Activated naive CD4-positive, alpha-beta T cell treated with anti-CD3 and anti-CD28 coated beads, Interleukin-2, amount 50 U/mL, for 16 hours (primary cell): ENCODE data around the gene AQR.
"Not testable (repeated sequence)": the region's sequence is repeated elsewhere in the genome, so short reads cannot be mapped to it uniquely, and the experiment has no call there.

Experiments
- DNase-seq: peaks from one replicate; pipeline ENCODE4 v3.0.0-alpha.2; 2020

Gene AQR

DNA sequence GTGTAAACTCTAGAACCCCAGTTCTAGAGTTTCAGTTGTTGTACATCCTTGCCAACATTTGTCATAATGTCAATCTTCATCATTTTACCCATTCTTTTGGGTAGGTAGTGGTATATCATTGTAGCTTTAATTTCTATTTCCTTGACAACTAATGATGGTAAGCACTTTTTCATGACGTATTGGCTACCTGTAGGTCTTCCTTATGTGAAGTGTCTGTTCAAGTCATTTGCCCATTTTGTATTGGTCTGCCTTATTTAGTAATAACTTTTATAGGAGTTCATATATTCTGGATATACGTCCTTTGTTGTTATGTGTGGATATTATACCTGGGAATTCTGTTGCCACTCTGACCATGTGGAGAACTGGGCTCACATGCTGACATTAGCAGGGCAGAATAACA is 100.4 kb downstream of the AQR start:
- DNase-seq = no peak

DNA sequence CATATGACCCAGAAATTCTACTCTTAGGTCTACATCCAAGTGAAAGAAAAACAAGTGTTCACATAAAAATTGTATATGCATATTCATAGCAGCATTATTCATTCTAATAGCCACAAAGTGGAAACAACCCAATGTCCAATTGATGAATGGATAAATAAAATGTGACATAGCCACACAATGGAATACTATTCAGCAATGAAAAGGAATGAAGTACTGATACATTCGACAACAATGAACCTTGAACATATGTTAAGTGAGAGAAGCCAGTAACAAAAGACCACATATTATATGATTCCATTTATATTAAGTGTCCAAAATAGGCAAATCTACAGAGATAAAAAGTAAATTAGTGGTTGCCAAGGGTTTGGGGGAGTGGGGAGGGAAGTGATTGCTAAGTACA is 104.0 kb downstream of the AQR start:
- no peak for DNase-seq

DNA sequence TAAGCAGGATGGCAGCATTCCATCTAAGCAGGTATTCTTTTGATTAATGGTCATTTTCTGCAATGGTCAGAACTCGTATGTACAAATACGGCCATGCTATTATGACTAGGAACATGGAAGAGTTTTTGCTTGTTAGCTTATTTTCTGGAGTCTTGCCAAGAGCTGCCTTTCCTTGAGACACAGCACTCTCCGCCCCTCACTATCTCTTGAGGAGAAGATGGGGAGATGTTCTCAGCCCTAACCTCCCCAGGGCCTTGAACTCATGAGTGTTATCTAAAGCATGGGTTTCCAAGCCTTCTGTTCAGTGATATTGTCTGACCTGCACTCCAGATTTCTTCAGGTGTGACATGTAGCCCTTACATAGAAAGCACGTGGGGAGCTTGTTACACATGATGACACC is 108.3 kb downstream of the AQR start:
- DNase-seq = no peak

DNA sequence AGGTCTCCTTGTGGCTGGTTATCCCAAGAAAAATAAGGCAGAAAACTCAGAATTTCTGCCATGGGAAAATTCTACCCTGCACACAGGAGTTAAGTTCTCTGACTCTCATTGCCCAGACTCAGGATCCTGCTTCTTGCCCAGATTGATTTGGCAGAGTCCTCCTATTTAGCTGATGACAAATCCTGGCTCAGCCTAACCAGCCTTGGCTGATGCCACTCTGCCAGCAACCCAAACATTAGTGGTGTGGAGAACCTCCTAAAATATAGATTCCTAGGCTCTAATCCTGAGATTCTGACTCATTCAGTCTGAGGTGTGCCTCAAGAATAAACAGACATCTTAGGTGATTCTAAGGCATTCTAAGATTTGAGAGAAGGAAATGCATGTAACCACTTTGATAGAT is 113.6 kb downstream of the AQR start:
- no peak for DNase-seq

DNA sequence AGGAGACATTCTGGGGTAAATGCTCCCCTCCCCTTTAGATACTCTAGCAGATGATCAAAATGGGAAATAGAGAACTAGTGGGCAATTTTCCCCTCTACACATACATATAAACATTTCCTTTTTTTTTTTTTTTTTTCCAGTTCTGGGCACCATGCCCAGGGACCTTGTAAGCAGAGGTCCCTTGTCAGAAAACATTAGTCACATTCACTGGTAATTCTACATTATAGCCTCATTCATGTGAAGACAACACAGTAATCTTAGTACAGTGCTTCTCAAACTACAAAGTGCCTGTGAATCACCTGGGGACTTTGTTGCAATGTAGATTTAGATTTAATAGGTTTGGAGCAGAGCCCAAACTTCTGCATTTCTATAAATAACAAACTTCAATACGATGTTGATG is 114.1 kb downstream of the AQR start:
- no peak for DNase-seq

DNA sequence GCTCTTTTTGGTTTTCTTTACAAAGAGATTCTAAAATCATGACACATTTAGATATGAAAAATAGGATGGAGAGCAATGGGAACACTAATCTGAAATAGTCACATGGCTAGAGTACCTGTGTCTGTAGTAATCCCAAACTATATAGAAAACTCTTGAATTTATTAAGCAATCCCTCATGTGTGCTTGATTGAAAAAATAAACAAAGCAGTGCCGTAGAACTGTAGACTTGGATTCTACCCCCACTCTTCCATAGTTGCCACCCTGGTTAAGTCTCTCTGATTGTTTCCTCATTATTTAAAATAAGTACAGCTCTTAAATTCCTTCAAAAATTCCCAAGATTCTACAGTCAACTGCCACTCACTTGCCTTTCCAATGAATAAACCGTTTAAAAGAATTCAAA is 115.3 kb downstream of the AQR start:
- no peak for DNase-seq

DNA sequence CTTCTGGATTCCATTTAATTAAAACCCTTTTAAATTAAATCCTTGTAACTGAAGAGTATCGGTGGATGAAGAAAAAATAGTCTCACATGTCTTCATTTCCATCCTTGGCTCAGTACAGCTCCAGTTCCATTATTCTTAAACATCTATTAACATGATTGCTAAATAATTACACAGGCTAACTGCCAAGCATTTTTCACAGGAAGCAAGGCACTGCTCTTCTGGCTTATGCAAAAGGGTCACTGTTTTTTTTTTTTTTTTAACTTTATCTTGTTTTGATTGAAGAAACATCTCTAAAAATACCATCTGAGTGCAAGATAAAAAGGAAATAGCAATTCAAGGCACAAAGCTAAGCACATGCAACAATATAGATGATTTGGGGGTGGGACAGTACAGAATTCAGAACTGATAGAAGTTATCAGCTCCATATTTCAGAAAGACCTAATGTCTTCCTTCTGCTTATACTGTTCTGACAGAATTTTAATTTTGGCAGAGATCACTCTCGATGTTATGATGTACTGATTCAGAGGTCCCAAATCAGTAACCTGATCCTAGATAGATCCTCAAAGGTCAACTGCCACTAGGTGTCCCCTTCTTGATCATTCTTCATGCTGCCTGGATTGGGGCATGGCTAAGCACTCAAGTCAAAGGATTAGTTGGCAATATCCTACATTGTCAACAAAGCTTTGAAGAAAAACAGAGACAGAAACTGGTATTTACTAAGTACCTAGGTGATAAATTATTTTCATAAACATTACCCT is 116.4 kb downstream of the AQR start:
- no peak for DNase-seq

DNA sequence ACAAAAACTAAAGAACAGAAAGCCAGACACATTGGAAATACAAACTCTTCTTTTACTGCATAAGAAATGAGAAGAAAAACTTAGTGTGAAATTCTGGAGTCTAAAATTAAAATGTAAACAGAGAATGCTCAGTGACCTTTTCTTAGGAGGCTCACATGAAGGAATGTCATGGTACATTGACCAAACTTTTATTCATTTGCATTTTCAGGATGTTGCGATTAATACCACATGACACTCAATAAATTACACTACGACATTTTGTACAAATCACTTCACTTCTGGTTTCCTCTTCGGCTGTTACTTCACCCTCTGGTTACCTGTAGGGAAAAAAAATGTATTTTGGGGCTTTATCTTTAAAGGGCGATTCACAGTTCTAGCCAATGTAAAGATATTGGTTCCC is 117.8 kb downstream of the AQR start:
- DNase-seq = no peak

DNA sequence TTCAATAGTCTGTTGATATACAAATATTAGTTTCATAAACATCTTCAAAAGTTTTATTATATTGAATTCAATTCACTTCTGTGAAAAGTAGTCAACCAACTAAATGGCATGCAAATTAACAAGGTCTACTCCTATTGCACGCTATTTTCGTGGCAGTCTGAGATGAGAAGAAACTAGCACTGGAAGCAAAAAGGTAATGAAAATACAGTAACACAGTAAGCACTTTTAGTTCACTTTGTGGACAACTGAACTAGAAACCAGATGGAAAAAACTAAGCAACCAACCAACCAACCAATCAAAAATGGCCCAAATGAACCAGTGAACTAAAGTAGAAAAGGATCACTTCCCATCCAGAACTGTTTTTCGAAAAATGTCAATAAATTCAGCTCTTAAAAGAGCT is 118.5 kb downstream of the AQR start:
- no peak for DNase-seq

DNA sequence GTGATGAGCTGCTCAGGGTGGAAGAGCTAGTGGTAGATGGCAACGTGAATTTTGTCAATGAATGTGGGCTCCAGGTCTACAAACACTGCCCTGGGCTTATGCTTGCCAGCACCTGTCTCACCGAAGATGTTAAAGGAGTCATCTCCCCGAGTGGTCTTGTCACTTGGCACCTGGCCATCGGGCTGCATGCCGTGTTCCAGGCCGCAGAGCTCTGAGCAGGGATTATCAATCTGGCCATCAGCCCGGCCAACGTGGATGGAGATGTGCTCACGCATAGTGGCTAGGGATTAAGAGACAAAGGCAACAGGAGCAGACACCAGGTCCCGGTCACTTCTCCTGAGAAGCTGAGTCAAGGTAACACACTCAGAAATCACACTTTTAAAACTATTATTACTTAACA is 119.4 kb downstream of the AQR start:
- DNase-seq = no peak

DNA sequence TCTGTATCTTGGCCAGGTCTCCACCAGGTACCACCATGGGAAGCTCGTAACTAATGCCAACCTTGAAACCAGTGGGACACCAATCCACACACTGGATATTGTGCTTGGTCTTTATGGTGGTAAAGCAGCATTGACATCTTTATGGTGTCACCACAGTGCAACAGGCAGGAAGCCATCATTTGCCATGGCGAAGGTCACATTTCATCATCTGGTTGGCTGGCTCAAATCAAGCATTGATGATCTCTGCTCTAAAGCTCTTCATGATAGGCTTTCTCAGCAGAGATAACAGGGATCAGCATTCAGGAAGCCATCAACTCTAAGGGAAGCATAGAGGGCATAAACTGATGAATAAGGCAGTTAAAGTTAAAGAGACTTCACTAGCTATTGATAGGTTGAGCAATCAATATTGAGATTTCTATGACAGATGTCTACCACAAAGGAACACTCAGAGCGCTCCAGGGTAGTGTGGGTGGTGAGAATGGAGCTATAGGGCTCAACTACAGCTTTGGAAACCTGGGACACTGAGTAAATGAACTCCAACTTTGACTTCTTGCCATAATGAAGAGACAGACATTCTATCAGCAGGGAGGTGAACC is 120.1 kb downstream of the AQR start:
- no peak for DNase-seq

DNA sequence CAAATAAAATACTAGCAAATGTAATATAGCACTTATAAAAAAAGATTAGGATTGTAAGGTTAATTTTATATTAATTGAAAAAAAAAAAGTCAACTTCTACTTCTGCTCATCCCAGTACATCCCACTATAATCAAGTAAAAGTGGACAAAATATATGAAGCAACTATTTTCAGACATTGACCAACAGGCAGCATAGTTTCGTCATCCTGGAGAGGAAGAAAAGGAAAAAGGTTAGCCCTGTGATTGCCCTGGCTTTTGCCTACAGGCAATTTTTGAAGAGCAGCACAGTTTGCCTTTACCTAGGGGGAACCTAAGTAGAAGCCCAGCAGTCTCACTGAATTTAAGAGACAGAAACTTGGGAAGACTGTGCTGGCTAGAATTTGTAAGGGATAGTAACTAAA is 121.9 kb downstream of the AQR start:
- no peak for DNase-seq

DNA sequence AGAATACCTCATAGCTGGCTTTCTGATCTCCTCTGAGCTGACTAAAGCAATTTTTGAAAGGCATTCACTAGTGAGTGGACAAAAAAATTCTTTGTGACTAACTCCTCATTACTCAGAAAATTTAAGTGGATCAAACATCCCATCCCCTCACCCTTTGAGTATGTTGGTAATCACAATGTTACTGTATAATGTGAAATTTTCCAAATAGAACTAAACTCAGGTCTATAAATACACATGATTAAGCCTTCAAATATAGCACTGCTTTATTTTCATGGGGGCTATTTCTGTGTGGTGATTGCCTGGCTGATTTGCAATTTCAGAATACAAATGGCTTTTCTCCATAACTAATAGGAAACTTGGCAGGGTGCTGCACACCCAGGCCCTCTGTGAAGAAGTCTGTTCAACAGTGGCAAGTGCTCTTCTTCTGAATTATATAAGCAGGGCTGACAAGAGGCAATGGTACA is 128.2 kb downstream of the AQR start:
- DNase-seq = no peak

DNA sequence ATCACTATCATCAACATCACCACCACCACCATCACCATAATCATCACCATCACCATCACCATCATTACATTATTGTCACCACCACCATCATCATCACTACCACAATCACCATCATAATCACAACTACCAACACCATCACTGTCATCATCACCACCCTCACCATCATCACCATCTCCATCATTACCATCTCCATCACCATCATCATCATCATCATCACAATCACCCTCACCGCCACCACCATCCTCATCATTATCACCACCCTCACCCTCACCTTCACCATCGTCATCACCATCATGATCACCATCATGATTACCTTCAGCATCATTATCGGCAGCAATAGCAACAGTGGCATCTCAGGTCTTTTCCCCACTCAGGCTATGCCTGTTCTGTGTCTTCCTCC is 131.3 kb downstream of the AQR start:
- no peak for DNase-seq

DNA sequence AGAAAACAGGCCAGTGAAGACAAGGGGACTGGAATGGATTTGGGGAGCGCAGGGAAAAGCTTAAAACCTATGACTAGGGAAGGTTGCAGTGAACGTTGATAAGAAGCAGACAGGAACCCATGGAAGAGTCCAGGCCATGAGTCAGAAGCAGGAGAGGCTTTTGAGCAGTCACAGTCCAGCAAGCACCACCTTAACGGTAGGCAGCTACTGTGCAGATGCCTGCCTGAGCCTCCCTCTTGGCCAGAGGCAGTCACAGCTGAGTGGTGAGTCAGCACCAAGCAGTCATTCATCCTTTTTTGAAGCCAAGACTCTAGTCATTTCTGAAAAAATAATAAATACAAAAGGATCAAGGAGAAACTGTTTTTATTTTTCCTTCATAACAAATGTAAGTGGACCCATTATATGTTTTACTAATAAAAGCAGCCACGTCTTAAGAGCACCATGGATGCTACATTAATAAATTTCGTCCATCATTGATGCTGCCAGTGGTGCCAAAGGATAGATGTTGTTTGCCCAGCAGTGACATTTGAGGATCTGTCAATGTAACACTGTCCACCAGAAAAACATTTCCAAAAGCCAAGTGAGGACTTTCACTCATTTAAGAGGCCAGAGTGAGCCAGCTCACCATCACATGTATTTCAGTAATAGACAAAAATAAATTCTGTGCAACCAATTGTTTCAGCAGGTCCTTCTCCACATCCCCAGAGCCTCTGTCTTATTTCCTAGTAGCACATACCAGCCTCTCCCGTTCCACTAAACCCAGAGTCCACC is 132.1 kb downstream of the AQR start:
- DNase-seq = no peak

DNA sequence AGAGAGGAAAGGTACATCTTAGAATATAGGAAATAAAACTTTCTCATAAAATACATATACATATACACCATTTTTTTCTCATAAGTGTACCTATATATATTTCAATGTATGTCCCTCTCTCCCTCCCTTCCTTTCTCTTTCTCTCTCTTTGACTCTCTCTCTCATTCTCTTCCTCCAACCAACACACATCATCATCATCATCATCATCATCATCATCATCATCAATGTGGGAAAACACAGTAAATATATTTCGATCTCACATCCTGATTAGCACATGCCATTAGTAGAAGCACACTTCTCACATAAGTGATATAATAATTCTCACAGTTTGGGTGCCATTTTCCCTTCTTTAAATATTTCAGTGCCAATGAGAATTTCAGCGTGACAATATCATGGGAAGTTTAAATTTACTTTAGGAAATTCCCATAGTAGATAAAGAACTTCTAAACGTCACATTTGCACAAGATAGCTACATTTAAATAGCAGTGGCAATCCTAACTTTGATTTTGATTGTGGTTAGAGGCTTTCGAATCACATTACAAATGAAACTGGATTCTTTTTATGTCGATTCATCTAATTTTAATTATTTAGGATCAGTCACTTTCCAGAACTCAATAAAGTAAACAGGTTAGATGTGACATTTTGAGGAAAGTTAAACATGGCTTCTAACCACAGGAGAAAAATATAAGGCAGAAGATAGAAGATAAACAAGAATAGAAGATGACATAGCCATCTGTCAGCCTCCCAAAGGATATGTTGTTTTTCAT is 141.2 kb downstream of the AQR start:
- DNase-seq = no peak

DNA sequence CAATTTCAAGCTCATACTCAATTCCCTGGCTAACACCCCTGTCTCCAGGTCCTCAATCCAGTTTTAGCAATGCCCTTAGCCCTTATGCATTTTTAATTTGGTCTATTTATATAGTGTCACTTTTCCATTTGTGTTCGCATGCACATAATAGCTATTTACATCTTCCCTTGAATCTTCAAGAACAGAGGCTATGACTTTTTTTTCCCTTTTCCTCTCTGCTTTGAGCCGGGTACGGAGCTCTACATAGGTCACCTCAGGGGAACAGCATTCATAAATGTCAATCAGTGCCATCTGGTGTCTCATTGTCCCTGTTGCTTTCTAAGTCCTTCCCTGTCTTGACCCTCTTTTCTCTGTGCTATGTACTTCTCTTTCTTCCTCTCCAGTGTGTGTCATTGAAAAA is 147.7 kb downstream of the AQR start:
- no peak for DNase-seq

DNA sequence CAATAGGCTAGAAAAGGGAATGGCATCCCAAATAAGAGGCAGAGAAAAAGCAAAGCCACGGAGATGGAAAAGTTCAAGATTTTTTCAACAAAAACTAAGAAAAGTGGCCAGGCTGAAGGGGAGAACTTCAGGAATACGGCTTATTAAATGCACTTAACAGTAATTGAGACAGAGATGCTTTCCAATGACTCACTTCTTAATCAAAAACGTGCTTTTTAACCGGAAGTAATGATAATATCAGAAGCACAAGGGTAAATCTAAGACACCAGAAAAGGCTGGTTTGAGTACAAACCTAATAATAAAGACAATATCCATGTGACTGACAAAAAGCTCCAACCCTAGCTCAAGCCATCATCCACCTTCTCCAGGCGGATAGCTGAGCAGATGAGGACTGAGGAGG is 149.4 kb downstream of the AQR start:
- no peak for DNase-seq

DNA sequence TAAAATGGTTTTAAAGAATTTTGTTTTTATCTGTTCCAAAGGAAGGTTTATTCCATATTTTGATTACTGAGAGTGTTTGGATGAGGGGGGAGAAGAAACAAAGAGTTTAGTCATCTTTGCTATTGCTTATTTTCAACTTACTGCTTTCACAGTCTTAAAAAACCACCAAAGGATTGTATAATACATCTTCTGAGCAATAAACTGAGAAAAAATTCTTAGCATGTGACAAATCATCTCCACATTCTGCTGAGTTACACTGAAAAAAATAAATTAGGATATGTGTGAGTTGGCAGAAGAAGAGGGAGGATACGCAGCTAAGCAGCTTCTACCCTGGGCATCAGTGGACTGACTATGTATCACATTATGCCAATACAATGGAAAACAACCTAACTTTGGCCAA is 151.0 kb downstream of the AQR start:
- no peak for DNase-seq

DNA sequence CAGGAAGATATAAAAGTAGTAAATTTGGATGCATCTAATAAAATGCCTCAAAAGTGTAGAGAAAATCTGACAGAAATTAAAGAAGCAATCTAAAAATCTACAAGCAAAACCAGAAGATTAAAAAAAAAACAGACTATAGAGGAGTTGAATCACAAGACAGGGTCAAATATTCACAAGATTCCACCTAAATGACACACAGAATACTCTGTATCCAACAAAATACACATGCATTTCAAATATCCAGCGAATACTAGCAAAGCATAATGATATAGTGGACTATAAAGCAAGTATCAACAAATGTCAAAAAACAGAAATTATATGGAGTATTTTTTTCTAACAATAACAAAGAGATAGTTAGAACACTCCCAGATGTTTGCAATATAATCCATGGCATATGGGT is 153.7 kb downstream of the AQR start:
- DNase-seq = no peak

DNA sequence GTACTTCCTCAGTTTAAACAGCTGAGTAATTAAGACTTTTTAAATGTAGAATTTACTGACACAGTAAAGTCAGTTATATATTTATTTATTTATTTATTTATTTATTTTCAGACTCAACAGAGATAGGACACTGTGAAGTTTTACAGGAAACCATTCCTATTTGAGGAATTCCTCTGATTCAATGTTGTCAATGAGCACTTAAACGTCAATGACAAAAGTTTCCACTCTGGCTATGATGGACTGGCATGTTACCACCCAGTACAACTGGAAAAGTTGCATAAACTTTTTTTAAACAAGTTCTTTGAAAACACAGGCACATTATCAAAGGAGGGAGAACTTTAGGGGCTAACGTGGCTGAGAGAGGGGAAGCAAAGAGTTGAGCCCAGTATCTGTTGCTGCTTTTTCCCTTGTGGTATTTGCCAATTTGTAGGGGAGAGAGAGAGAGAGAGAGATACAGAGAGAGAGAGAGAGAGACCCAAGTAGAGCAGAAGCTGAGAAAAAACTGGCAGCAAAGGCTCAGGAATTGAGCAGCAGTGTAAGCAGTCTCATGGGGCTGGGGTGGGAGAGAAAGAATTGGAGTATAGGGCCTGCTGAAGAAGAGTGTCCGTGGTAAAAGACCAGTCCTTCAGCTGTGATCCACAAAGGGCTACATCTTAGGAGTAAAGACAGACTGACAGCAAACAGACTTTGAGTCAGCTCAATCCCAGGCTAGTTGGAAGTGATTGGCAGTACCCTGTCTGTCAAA is 155.9 kb downstream of the AQR start:
- no peak for DNase-seq

DNA sequence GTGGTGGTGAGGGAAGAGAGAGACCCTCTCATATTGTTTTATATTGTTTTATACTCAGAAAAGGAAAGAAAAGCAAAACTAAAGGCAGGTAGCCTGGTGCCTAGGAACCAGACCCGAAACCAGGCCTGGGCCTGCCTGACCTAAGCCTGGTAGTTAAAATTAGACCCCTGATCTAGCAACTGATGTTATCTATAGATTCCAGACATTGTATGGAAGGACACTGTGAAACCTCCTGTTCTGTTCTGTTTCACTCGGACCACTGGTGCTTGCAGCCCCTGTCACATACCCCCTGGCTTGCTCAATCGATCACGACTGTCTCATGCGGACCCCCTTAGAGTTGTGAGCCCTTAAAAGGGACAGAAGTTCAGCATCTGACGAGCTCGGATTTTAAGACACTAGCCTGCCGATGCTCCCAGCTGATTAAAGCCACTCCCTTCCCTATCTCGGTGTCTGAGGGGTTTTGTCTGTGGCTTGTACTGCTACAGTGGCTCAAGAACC is 156.6 kb downstream of the AQR start:
- DNase-seq = not testable (repeated sequence)

DNA sequence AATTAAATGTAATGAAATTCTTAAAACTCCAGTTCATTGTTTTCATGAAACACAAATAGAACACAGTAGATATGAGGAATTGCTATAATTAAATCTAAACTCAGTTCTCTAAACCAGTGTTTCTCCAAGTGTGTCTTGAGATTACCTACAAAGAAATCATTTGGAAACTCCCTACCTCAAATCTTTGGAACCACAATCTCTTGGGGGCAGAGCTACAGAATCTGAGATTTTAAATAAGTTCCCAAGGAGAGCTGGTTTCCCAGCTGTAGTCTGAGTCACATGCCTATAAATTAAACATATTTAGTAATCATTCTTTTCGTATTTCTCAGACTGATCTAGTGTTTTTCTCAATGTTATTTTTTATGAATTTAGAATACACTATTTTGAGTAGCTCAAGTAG is 157.2 kb downstream of the AQR start:
- no peak for DNase-seq
